LHCN-M2 (cell line): ENCODE data around the gene CCDC15. TPM values are rescaled to one million over a fixed set of nuclear protein-coding genes. Genes with fewer than 3 reads are reported as not detected.
A peak's percentile ranks its signal among the peaks of the same experiment; 100 is the strongest.

Source experiments
- DNase-seq: peaks from one replicate; pipeline ENCODE4 v3.0.0-alpha.2; 2012; ENCODE audit warnings: low read depth
- polyA plus RNA-seq: library from polyadenylated mRNA; unstranded; fragments of >200 nt; gene quantifications from one replicate; pipeline ENCODE4 v1.2.1, GENCODE V29; 2012; ENCODE audit warnings: missing spikeins
- total RNA-seq: library from RNA; depleted of rRNA; stranded (reverse); fragments of >200 nt; gene quantifications from 2 replicates; pipeline ENCODE4 v1.2.3, GENCODE V29; 2014; rRNA removed

Gene CCDC15, protein sequence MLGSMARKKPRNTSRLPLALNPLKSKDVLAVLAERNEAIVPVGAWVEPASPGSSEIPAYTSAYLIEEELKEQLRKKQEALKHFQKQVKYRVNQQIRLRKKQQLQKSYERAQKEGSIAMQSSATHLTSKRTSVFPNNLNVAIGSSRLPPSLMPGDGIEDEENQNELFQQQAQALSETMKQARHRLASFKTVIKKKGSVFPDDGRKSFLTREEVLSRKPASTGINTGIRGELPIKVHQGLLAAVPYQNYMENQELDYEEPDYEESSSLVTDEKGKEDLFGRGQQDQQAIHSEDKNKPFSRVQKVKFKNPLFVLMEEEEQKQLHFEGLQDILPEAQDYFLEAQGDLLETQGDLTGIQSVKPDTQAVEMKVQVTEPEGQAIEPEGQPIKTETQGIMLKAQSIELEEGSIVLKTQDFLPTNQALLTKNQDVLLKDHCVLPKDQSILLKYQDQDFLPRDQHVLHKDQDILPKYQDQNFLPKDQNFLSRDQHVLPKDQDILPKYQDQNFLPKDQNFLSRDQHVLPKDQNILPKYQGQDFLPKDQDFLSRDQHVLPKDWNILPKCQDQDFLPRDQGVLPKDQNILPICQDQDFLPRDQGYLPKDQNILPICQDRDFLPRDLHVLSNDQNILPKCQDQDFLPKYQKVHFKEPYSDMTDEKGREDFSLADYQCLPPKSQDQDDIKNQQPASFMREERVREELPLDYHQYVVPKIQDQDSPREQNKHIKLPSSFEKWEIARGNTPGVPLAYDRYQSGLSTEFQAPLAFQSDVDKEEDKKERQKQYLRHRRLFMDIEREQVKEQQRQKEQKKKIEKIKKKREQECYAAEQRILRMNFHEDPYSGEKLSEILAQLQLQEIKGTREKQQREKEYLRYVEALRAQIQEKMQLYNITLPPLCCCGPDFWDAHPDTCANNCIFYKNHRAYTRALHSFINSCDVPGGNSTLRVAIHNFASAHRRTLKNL
- 13.3 and 16.0 TPM in 2 replicates for total RNA-seq
- 1.5 TPM for polyA plus RNA-seq

- peak; percentile 99 for DNase-seq
These were observed at the start of gene CCDC15 for GRCh38 chr11:124953753-124954589. Gene CCDC15, plus strand, starts transcription at chr11:124954202. Its CDS starts 531 bp downstream, at chr11:124954733.

GRCh38 chr11:124915541-124916369, 38.2 kb upstream of the CCDC15 start:
- DNase-seq = peak; percentile 68

GRCh38 chr11:124916370-124916710, 37.7 kb upstream of the CCDC15 start:
- no peak for DNase-seq

- peak; percentile 70 for DNase-seq
These were observed 36.8 kb upstream of the CCDC15 start for GRCh38 chr11:124917115-124917637.

- DNase-seq = no peak
These were observed 35.1 kb upstream of the CCDC15 start, which contains the start of gene HEPN1 for GRCh38 chr11:124918950-124919349. Gene HEPN1, plus strand, starts transcription at chr11:124919250.

DNA sequence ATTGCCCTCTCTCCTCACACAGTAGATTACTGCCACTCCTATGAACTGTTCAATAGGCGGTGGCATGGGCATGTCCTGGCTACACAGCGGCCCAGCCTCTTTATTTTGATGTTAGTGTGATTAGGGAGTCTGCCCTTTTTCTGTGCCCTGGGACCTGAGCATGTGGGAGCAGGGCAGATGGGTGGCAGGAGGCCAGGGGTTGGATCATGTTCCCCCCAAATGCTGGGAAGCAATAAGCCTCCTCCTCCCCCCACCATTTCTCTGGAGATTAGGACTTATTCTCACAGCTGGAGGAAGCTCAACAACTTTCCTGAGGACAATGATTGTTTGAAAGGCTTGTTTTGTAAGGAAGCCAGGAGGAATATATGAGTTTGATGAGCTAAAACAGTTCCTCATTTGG, 34.1 kb upstream of the CCDC15 start:
- no peak for DNase-seq

GRCh38 chr11:124920356-124920755, 33.6 kb upstream of the CCDC15 start:
- DNase-seq = no peak

DNA sequence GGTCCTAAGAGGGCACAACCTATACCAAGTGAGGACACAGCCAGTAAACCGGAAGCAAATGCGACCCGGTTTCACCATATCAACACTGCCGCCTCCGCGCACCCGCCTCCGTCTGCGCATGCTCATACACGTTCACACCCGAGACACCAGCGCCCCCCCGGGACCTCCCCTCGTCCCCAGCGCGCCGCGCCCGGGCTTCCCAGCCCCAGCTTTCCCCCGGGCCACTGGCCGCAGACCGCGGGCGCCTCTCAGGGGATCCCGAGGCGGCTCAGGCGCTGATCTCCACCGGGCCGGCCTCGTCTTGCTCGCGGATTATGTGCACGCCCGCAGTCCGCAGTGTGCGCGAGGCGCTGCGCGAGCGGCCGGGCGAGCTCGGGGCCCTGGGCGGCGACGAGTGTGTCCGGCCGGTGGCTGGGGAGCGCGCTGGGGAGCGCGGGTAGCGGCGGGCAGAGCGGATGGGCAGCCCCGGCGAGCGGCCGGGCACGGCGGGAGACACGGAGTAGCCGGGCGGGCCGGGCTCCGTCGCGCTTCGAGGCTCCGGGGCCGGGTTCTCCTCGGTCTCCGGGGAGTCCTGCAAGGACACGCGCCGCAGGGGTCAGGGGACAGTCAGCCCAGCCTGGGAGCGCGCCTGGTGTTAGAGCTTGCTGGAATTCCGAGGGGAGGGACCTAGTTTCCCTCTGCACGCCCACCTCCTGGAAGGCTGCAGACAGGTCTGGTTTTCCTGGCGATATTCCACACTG, 33.0 kb upstream of the CCDC15 start:
- peak; percentile 37 for DNase-seq

DNA sequence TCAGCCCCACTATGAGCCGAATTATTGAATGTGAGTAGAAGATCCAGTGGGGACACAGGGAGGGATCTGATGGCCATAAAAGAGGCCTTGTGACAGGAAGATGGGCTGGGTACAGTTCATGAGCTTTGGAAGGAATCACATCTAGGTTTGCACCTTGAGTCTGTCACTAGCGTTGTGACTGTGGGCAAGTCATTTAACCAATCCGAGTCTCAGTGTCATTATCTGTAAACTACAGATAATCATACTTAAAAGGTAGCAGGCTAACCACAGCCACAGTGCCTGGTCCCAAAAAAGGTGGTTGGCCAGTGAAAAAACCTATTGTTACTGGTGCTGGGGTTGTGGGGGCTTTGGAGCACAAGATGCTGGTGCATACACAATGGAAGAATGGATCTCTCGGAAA, 31.2 kb upstream of the CCDC15 start:
- DNase-seq = no peak

DNA sequence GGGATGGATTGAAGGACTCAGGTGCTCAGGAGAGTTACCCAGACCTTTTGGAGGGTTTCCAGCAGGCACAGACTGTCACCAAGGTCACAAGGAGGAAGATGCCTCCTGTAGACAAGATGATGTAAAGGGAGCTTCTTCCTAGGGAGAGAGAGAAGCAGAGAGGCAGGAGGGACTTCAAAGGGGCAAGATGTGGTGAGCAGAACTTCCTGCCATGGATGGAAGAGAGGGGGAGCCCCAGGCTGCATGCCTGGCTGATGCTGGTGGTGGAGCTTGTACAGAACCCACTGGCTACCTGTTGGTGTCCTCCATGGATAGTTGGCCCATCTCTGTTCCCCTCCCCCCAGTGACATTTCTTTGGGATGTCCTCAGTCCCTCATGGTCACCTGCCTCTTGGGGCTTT, 30.7 kb upstream of the CCDC15 start:
- DNase-seq = no peak

DNA sequence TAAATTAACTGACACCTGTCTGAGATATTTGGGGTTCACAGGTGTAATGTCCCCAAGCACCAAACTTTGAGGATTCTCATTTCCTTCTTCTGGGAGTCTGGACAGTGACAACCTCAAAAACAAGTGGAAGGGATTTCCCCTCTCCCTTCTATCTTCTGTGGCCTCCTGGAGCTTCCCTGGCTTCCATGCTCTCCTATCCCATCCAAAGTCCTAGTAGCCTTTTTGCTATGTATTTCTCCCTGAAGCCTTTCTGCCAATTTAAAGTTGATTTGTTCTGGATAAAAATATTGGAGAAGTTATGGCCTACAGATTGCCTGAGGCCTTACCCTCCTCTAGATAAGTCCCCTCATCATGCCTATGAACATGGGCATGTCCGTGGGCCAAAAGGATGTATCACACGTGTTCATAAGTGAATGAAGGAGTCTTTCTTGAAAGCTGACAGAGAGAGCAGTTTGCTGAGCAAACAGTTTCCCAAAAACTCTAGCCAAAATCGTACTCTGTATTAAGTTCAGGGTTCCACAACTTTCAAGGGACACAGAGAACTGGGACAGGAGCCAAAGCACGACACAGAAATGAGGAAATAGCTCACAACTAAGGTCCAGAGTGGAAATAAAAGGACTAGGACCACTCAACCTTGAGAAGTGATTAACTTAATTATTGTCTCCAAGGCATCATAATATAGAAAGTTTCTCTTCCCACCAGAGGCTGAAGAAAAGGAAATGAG, 24.9 kb upstream of the CCDC15 start:
- no peak for DNase-seq

GRCh38 chr11:124930799-124931198, 23.2 kb upstream of the CCDC15 start:
- no peak for DNase-seq

DNA sequence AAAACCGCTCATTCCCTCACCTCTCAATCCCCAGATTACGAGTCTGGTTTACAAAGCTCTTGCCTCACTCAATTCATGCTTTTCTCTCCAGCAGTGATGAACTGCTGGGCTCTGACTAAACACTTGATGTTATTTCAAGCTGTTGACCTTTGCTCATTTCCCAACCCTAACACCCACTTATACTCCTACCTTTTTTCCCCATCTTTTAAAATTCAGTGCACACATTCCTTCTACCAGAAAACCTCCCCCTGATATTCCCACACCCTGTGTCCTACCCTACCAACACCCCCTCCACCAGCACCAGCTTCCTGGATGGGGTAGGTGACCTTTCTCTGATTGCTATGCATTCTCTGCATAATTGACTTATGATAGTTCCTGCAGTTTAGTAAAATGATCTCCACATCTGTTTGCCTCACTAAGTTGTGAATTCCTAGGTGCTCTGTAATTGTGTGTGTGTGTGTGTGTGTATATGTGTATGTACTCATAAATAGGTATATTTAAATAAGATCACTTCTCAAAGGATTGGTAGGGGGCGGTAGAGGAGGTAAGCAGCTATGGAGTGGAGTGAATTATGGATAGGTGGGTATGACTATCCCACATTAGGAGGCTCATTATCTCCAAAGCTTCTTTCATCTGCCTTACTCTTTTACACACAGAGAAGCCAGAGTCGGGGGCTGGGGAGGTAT, 19.0 kb upstream of the CCDC15 start:
- peak; percentile 81 for DNase-seq

GRCh38 chr11:124935548-124936514, 18.2 kb upstream of the CCDC15 start, which contains the start of gene HEPACAM:
Gene HEPACAM, minus strand, starts transcription at chr11:124936047. Its CDS starts 41 bp downstream, at chr11:124936006.
- DNase-seq = no peak

GRCh38 chr11:124937336-124937935, 16.6 kb upstream of the CCDC15 start:
- no peak for DNase-seq

- DNase-seq = no peak
These were observed 15.7 kb upstream of the CCDC15 start for GRCh38 chr11:124938206-124938765.
